HepG2 (cell line): ENCODE data around the gene AIP. TPM values are rescaled to one million over a fixed set of nuclear protein-coding genes. Genes with fewer than 3 reads are reported as not detected.

Experiments used
- BCL6 ChIP-seq: IDR thresholded peaks from 2 replicates; pipeline ENCODE4 v1.6.1; 2016; ENCODE audit warnings: missing genetic modification reagents, missing compliant biosample characterization
- DR1 ChIP-seq: sonication (generic); formaldehyde crosslinking; IDR thresholded peaks from 2 replicates; pipeline ENCODE4 v1.8.0; 2021; ENCODE audit warnings: mild to moderate bottlenecking, missing genetic modification reagents, inconsistent platforms
- GATA4 ChIP-seq: sonication (generic); IDR thresholded peaks from 2 replicates; pipeline ENCODE4 v1.6.1; 2016; ENCODE audit warnings: antibody characterized with exemption, low read depth, borderline replicate concordance
- HOXA5 ChIP-seq: sonication (generic); formaldehyde crosslinking; IDR thresholded peaks from 2 replicates; pipeline ENCODE4 v1.4.0; 2020; ENCODE audit warnings: missing genetic modification reagents
- KAT7 ChIP-seq: IDR thresholded peaks from 2 replicates; pipeline ENCODE4 v1.6.1; 2018; ENCODE audit warnings: borderline replicate concordance, missing compliant biosample characterization
- KLF16 ChIP-seq, 2 experiments: sonication (generic) in 1 of 2; formaldehyde crosslinking in 1 of 2; IDR thresholded peaks; 2 replicates each; pipeline versions ENCODE4 v1.6.1 to v1.8.0; 2016 to 2023; ENCODE audit warnings: missing genetic modification reagents in 2 of 2, missing compliant biosample characterization in 1 of 2
- NPAS2 ChIP-seq: sonication (generic); formaldehyde crosslinking; IDR thresholded peaks from 2 replicates; pipeline ENCODE4 v1.8.0; 2022; ENCODE audit warnings: mild to moderate bottlenecking, missing genetic modification reagents, borderline replicate concordance
- PAX8 ChIP-seq: sonication (generic); formaldehyde crosslinking; IDR thresholded peaks from 2 replicates; pipeline ENCODE4 v1.8.0; 2022; ENCODE audit warnings: mild to moderate bottlenecking, missing genetic modification reagents, borderline replicate concordance
- ZNF354B ChIP-seq: sonication (generic); formaldehyde crosslinking; IDR thresholded peaks from 2 replicates; pipeline ENCODE4 v1.8.0; 2022; ENCODE audit warnings: mild to moderate bottlenecking, missing genetic modification reagents
- ZNF572 ChIP-seq: sonication (generic); formaldehyde crosslinking; IDR thresholded peaks from 2 replicates; pipeline ENCODE4 v1.5.1; 2020; ENCODE audit warnings: mild to moderate bottlenecking, missing genetic modification reagents
- polyA plus RNA-seq, 8 experiments: library from polyadenylated mRNA; depleted of rRNA in 3 of 8; stranded (reverse) in 7 of 8; unstranded in 1 of 8; fragments of >200 nt; fragmentation: Illumina TruSeq in 4 of 8; extraction: Trizol in 4 of 8; gene quantifications; 2 replicates each; pipeline versions ENCODE4 v1.2.1 to v1.2.3, GENCODE V29; 2011 to 2016; ENCODE audit warnings: low read depth in 4 of 8, missing spikeins in 1 of 8, mixed read lengths in 1 of 8; ENCODE audit not compliant: insufficient read depth in 1 of 8
- total RNA-seq, 5 experiments: library from RNA; depleted of rRNA; stranded (reverse); fragments of >200 nt; fragmentation: Illumina TruSeq; extraction: Trizol; gene quantifications; 2 replicates each; pipeline ENCODE4 v1.2.3, GENCODE V29; 2016; ENCODE audit warnings: low read depth in 1 of 5
- TF ChIP-seq, protein P1 (sequence below): sonication (generic); formaldehyde crosslinking; IDR thresholded peaks from 2 replicates; pipeline ENCODE4 v1.8.1; 2022; ENCODE audit warnings: low read depth, mild to moderate bottlenecking, missing genetic modification reagents
- TF ChIP-seq, protein P2 (sequence below), 2 experiments: sonication (generic) in 1 of 2; formaldehyde crosslinking in 1 of 2; IDR thresholded peaks; 2 replicates each; pipeline versions ENCODE4 v1.4.0 to v1.6.1; 2018 to 2020; ENCODE audit warnings: missing genetic modification reagents in 2 of 2, borderline replicate concordance in 1 of 2, low read depth in 1 of 2, mild to moderate bottlenecking in 1 of 2, missing biosample characterization in 1 of 2
- TF ChIP-seq, protein P3 (sequence below): sonication (generic); formaldehyde crosslinking; IDR thresholded peaks from 2 replicates; pipeline ENCODE4 v1.5.1; 2020; ENCODE audit warnings: mild to moderate bottlenecking, moderate library complexity, missing genetic modification reagents
- TF ChIP-seq, protein P4 (sequence below), 2 experiments: sonication (generic) in 1 of 2; formaldehyde crosslinking in 1 of 2; IDR thresholded peaks; 2 replicates each; pipeline versions ENCODE4 v1.6.1 to v1.9.0; 2014 to 2022; ENCODE audit warnings: antibody characterized with exemption in 1 of 2, borderline replicate concordance in 1 of 2, inconsistent platforms in 1 of 2, low read depth in 1 of 2, missing genetic modification reagents in 1 of 2

Gene AIP
- total and polyA plus RNA-seq, 2 of the 13 experiments (the other 11 are each of a cell fraction or from before 2014, with no cell fraction given), result 51.8 to 110 TPM

DNA sequence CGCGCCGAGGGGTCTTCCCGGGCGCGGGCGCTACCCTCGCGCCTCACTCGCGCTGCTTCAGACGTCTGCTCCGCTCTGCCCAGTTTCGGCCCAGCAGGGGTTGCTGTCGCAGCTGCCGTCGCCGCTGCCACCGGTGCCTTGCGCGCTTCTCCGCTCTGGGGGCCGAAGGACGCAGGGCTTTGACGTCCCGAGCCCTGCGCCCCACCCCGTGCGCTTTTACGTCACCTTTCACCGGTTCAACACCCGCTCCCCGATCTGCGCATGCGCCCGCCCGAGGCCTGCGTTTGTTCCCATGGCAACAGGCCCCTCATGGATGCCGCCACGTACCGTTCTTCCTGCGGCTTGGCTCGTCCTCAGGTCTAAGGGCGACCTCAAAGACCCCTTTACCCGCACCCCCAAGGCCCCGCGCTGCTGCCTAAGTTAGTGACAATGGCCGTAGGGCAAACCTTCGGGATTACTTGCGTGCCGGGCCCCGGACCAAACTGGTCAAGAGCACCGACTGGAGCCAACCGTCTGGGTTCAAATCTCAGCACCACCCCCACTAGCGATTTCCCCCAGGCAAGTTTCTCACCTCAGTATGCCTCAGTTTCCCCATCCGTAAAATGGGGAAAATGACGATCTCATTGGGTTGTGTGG lies 25.8 kb downstream of the AIP start (continued):
- TF ChIP-seq, protein P1, sequence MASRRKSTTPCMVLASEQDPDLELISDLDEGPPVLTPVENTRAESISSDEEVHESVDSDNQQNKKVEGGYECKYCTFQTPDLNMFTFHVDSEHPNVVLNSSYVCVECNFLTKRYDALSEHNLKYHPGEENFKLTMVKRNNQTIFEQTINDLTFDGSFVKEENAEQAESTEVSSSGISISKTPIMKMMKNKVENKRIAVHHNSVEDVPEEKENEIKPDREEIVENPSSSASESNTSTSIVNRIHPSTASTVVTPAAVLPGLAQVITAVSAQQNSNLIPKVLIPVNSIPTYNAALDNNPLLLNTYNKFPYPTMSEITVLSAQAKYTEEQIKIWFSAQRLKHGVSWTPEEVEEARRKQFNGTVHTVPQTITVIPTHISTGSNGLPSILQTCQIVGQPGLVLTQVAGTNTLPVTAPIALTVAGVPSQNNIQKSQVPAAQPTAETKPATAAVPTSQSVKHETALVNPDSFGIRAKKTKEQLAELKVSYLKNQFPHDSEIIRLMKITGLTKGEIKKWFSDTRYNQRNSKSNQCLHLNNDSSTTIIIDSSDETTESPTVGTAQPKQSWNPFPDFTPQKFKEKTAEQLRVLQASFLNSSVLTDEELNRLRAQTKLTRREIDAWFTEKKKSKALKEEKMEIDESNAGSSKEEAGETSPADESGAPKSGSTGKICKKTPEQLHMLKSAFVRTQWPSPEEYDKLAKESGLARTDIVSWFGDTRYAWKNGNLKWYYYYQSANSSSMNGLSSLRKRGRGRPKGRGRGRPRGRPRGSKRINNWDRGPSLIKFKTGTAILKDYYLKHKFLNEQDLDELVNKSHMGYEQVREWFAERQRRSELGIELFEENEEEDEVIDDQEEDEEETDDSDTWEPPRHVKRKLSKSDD (CRISPR knock-in tag), result peak; percentile 74; the same call in 1 of the 2 replicates
- TF ChIP-seq GATA4, result no peak
- TF ChIP-seq, protein P2, sequence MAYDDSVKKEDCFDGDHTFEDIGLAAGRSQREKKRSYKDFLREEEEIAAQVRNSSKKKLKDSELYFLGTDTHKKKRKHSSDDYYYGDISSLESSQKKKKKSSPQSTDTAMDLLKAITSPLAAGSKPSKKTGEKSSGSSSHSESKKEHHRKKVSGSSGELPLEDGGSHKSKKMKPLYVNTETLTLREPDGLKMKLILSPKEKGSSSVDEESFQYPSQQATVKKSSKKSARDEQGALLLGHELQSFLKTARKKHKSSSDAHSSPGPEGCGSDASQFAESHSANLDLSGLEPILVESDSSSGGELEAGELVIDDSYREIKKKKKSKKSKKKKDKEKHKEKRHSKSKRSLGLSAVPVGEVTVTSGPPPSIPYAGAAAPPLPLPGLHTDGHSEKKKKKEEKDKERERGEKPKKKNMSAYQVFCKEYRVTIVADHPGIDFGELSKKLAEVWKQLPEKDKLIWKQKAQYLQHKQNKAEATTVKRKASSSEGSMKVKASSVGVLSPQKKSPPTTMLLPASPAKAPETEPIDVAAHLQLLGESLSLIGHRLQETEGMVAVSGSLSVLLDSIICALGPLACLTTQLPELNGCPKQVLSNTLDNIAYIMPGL (CRISPR knock-in tag; IDR thresholded peaks at IDR 0.05; ENCODE audit: borderline replicate concordance in 1 of 2, low read depth in 1 of 2), result peak; percentile 17 to 27; a peak in 2 of 4 replicates
- no peak for TF ChIP-seq DR1 (CRISPR knock-in tag)
- TF ChIP-seq HOXA5 (CRISPR knock-in tag), result no peak
- no peak for TF ChIP-seq BCL6
- no peak for TF ChIP-seq PAX8 (CRISPR knock-in tag)
- TF ChIP-seq, protein P3, sequence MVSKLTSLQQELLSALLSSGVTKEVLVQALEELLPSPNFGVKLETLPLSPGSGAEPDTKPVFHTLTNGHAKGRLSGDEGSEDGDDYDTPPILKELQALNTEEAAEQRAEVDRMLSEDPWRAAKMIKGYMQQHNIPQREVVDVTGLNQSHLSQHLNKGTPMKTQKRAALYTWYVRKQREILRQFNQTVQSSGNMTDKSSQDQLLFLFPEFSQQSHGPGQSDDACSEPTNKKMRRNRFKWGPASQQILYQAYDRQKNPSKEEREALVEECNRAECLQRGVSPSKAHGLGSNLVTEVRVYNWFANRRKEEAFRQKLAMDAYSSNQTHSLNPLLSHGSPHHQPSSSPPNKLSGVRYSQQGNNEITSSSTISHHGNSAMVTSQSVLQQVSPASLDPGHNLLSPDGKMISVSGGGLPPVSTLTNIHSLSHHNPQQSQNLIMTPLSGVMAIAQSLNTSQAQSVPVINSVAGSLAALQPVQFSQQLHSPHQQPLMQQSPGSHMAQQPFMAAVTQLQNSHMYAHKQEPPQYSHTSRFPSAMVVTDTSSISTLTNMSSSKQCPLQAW (CRISPR knock-in tag), result peak; percentile 82; the same call in 1 of the 2 replicates
- TF ChIP-seq ZNF354B (CRISPR knock-in tag), result no peak
- 0 out of 2 replicates have a peak, but pooled peaks have one; percentile 81 for TF ChIP-seq ZNF572 (CRISPR knock-in tag)
- no peak for TF ChIP-seq KAT7 (CRISPR knock-in tag)
- no peak for TF ChIP-seq NPAS2 (CRISPR knock-in tag)
- TF ChIP-seq, protein P4, sequence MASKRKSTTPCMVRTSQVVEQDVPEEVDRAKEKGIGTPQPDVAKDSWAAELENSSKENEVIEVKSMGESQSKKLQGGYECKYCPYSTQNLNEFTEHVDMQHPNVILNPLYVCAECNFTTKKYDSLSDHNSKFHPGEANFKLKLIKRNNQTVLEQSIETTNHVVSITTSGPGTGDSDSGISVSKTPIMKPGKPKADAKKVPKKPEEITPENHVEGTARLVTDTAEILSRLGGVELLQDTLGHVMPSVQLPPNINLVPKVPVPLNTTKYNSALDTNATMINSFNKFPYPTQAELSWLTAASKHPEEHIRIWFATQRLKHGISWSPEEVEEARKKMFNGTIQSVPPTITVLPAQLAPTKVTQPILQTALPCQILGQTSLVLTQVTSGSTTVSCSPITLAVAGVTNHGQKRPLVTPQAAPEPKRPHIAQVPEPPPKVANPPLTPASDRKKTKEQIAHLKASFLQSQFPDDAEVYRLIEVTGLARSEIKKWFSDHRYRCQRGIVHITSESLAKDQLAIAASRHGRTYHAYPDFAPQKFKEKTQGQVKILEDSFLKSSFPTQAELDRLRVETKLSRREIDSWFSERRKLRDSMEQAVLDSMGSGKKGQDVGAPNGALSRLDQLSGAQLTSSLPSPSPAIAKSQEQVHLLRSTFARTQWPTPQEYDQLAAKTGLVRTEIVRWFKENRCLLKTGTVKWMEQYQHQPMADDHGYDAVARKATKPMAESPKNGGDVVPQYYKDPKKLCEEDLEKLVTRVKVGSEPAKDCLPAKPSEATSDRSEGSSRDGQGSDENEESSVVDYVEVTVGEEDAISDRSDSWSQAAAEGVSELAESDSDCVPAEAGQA (IDR thresholded peaks at IDR 0.05; ENCODE audit: low read depth), result peak; percentile 74; the same call in 1 of the 2 replicates
- TF ChIP-seq, protein P4 (CRISPR knock-in tag; IDR thresholded peaks at IDR 0.05; ENCODE audit: borderline replicate concordance), result no peak
- no peak for TF ChIP-seq KLF16 (CRISPR knock-in tag; IDR thresholded peaks at IDR 0.05)
